ENCODE results near the gene PRPF39. TPM values are rescaled to one million over a fixed set of nuclear protein-coding genes. Genes with fewer than 3 reads are reported as not detected.
A peak's percentile ranks its signal among the peaks of the same experiment; 100 is the strongest.

PRPF39 gene
- total RNA-seq, 1 experiment from 2014 or later = 59.8 TPM

DNA sequence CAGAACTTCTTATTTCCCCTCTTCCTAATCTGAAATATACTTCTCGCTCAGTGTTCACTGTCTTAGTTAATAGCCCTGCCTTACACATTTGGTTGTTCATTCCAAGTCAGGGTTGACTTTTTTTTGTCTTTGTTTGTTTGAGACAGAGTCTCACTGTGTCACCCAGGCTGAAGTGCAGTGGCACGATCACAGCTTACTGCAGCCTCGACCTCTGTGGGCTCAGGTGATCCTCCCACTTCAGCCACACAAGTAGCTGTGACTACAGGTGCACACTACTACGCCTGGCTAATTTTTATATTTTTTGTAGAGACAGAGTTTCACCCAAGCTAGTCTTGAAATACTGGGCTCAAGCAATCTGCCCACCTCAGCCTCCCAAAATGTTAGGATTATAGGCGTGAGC is 42.3 kb upstream of the PRPF39 start:
- Histone ChIP-seq H3K79me1 (ENCODE audit: insufficient read depth, low read depth, low read length, poor library complexity, severe bottlenecking) (no peaks in the 10 kb centered on the region), H3T11ph (ENCODE audit: low read length) (no peak overlapping the region), H3K9ac (ENCODE audit: extremely low read depth, insufficient read length, low read length) (no peak overlapping the region), H3K79me2 (ENCODE audit: insufficient read depth, low read length) (no peaks in the 10 kb centered on the region), H3K4me2 (ENCODE audit: insufficient read depth, insufficient read length, low read length) (no peak overlapping the region), H4K20me1 (ENCODE audit: control insufficient read depth, insufficient read depth, insufficient read length) (no peaks in the 10 kb centered on the region), H3K27me3 (ENCODE audit: insufficient read depth, low read length) (no peaks in the 10 kb centered on the region), H2AK5ac (ENCODE audit: insufficient read length, low read length) (no peak overlapping the region), H3K4me1 (ENCODE audit: insufficient read depth, low read length) (no peaks in the 10 kb centered on the region), H3K14ac (ENCODE audit: insufficient read depth, low read length) (no peak overlapping the region), H3K23ac (ENCODE audit: insufficient read length, low read depth, low read length) (no peak overlapping the region), H4K8ac (replicated peaks; ENCODE audit: insufficient read length, low read depth, low read length) (no peak overlapping the region), H2BK12ac (ENCODE audit: insufficient read length, low read depth, low read length) (no peak overlapping the region), H3K18ac (ENCODE audit: insufficient read length, low read depth, low read length) (no peak overlapping the region), H3K56ac (ENCODE audit: insufficient read length, low read depth, low read length) (no peak overlapping the region), H4K91ac (ENCODE audit: insufficient read length, low read depth, low read length) (no peak overlapping the region), H3K9me3 (ENCODE audit: control insufficient read depth, low read depth, low read length) (peaks cover 18% of the 10 kb centered on the region), H3K23me2 (ENCODE audit: insufficient read length, low read depth, low read length, poor library complexity, severe bottlenecking) (no peaks in the 10 kb centered on the region), H2BK15ac (ENCODE audit: low read depth, low read length) (no peak overlapping the region), H2AFZ (ENCODE audit: low read length) (no peak overlapping the region), H2BK20ac (ENCODE audit: low read depth, low read length, poor library complexity, severe bottlenecking) (no peak overlapping the region), H2BK120ac (ENCODE audit: low read depth, low read length, poor library complexity, severe bottlenecking) (no peak overlapping the region), H2BK5ac (ENCODE audit: insufficient read length, low read length) (no peak overlapping the region), H4K5ac (ENCODE audit: insufficient read length, low read depth, low read length) (no peak overlapping the region), H3K4ac (ENCODE audit: low read depth, low read length) (no peak overlapping the region), H3K27ac (ENCODE audit: insufficient read length, low read depth, low read length) (no peak overlapping the region)
- WGBS (ENCODE audit: extremely low coverage, insufficient read length, low lambda C conversion rate) = no CpG with 5 or more reads among the region's 5 CpGs
- TF ChIP-seq CTCF (conservative IDR thresholded peaks at IDR 0.05) = no peak
- no peak for DNase-seq
- H3K4me3 Mint-ChIP-seq = no peak overlapping the region
- H3K4me1 Mint-ChIP-seq = no peaks in the 10 kb centered on the region
- H3K9me3 Mint-ChIP-seq = peaks cover 7 to 14% of the 10 kb centered on the region in 2 experiments
- peaks cover 24 to 58% (median 43%) of the 10 kb centered on the region in 3 experiments for H3K36me3 Mint-ChIP-seq (ENCODE audit: insufficient read depth in 1 of 3, low read depth in 3 of 3)
- H3K27ac Mint-ChIP-seq = peak overlapping the region in 1 of 3 experiments; percentile 60; a peak in 3 of 7 replicates
- no peaks in the 10 kb centered on the region for H3K27me3 Mint-ChIP-seq (ENCODE audit: low read depth)

Measured in H9 (cell line).